ENCODE measurements around the gene PRKCA.

DNA sequence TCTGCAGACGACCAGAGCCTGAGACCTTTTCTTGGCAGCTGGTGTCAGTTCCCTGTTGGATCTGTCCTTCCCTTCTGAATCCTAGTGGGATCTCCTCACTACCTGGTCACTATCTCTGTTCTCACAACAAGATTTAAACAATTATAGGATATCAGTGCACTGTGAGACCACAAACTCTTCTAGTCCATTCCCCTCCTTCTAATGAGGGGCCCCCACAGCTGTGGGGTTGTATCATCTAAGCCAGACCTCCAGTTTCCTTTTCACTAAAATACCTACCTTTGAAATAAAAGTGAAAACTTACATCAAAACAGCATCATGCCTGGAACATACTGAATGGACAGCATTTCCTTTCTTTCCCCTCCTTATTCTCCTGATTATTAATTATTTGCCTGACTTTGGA is 233.2 kb downstream of the PRKCA start:
- TF ChIP-seq, protein P1, sequence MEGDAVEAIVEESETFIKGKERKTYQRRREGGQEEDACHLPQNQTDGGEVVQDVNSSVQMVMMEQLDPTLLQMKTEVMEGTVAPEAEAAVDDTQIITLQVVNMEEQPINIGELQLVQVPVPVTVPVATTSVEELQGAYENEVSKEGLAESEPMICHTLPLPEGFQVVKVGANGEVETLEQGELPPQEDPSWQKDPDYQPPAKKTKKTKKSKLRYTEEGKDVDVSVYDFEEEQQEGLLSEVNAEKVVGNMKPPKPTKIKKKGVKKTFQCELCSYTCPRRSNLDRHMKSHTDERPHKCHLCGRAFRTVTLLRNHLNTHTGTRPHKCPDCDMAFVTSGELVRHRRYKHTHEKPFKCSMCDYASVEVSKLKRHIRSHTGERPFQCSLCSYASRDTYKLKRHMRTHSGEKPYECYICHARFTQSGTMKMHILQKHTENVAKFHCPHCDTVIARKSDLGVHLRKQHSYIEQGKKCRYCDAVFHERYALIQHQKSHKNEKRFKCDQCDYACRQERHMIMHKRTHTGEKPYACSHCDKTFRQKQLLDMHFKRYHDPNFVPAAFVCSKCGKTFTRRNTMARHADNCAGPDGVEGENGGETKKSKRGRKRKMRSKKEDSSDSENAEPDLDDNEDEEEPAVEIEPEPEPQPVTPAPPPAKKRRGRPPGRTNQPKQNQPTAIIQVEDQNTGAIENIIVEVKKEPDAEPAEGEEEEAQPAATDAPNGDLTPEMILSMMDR (IDR thresholded peaks at IDR 0.05 in 2 of 3, conservative IDR thresholded peaks at IDR 0.05 in 1 of 3; ENCODE audit: control insufficient read depth in 2 of 3, extremely low read depth in 1 of 3, insufficient read depth in 1 of 3, low read depth in 3 of 3, low read length in 3 of 3), result no peak
- no peak for TF ChIP-seq RBBP5 (conservative IDR thresholded peaks at IDR 0.05)
- no peak for TF ChIP-seq TCF3 (IDR thresholded peaks at IDR 0.05; ENCODE audit: borderline replicate concordance, insufficient read depth, low read depth, low read length)
- TF ChIP-seq SUPT20H (IDR thresholded peaks at IDR 0.05; ENCODE audit: borderline replicate concordance, control insufficient read depth, low read depth, low read length), result no peak
- TF ChIP-seq POLR2A (IDR thresholded peaks at IDR 0.05; ENCODE audit: low read depth, low read length), result no peak

Data from GM12878 (cell line).